Measurements from ENCODE around the gene TEX264.

The TEX264 gene

GRCh38 chr3:51671734-51672475 is 853 bp downstream of the TEX264 start:
- no peak for TF ChIP-seq POLR2AphosphoS5 (IDR thresholded peaks at IDR 0.05; ENCODE audit: low read depth, low read length)
- TF ChIP-seq FOXP2 (optimal IDR thresholded peaks at IDR 0.05; ENCODE audit: borderline replicate concordance, extremely low read depth, extremely low read length, insufficient read depth) = no peak
- TF ChIP-seq TAF1 (IDR thresholded peaks at IDR 0.05; ENCODE audit: borderline replicate concordance, insufficient read depth, low read length) = no peak
- TF ChIP-seq, protein P1, sequence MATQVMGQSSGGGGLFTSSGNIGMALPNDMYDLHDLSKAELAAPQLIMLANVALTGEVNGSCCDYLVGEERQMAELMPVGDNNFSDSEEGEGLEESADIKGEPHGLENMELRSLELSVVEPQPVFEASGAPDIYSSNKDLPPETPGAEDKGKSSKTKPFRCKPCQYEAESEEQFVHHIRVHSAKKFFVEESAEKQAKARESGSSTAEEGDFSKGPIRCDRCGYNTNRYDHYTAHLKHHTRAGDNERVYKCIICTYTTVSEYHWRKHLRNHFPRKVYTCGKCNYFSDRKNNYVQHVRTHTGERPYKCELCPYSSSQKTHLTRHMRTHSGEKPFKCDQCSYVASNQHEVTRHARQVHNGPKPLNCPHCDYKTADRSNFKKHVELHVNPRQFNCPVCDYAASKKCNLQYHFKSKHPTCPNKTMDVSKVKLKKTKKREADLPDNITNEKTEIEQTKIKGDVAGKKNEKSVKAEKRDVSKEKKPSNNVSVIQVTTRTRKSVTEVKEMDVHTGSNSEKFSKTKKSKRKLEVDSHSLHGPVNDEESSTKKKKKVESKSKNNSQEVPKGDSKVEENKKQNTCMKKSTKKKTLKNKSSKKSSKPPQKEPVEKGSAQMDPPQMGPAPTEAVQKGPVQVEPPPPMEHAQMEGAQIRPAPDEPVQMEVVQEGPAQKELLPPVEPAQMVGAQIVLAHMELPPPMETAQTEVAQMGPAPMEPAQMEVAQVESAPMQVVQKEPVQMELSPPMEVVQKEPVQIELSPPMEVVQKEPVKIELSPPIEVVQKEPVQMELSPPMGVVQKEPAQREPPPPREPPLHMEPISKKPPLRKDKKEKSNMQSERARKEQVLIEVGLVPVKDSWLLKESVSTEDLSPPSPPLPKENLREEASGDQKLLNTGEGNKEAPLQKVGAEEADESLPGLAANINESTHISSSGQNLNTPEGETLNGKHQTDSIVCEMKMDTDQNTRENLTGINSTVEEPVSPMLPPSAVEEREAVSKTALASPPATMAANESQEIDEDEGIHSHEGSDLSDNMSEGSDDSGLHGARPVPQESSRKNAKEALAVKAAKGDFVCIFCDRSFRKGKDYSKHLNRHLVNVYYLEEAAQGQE (IDR thresholded peaks at IDR 0.05; ENCODE audit: insufficient read depth in 1 of 2, low read depth in 2 of 2, low read length in 2 of 2) = no peak
- no peak for TF ChIP-seq SIN3A (IDR thresholded peaks at IDR 0.05; ENCODE audit: borderline replicate concordance, insufficient read depth, low read length)

DNA sequence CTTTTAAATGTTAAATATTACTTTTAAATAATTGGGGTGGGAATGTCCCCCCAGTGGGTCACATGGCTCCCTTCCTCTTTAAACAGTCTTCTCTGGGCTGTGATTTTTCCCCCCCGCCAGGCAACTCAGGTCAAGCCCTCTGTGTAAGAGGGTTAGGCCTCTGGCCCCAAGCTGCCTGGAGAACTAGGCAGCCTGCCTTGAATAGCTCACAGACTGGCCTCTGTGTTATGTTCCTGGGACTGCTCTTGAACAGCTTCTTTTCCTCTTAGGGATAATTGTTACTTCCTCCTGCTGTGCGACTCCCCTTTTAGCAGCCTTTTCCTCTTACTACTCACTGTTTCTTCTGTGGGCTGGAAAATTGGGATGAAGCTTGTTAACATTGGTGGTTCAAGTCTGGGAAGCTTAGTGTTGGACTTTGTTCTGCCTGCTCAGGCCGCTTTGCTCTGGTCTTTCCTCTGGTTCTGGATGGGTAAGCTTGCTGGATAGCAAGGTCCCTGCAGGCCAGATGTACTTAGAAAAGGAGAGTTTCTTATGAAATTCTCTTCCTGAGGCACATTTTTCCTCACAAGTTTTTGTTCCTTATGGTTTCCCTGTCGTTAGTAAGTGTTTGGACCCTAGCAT is 2.2 kb downstream of the TEX264 start:
- TF ChIP-seq SIN3A (IDR thresholded peaks at IDR 0.05; ENCODE audit: borderline replicate concordance, insufficient read depth, low read length) (no peak), POLR2AphosphoS5 (IDR thresholded peaks at IDR 0.05; ENCODE audit: low read depth, low read length) (no peak), FOXP2 (optimal IDR thresholded peaks at IDR 0.05; ENCODE audit: borderline replicate concordance, extremely low read depth, extremely low read length, insufficient read depth) (no peak), TAF1 (IDR thresholded peaks at IDR 0.05; ENCODE audit: borderline replicate concordance, insufficient read depth, low read length) (no peak)
- TF ChIP-seq, protein P1 (IDR thresholded peaks at IDR 0.05; ENCODE audit: insufficient read depth in 1 of 2, low read depth in 2 of 2, low read length in 2 of 2) = no peak

DNA sequence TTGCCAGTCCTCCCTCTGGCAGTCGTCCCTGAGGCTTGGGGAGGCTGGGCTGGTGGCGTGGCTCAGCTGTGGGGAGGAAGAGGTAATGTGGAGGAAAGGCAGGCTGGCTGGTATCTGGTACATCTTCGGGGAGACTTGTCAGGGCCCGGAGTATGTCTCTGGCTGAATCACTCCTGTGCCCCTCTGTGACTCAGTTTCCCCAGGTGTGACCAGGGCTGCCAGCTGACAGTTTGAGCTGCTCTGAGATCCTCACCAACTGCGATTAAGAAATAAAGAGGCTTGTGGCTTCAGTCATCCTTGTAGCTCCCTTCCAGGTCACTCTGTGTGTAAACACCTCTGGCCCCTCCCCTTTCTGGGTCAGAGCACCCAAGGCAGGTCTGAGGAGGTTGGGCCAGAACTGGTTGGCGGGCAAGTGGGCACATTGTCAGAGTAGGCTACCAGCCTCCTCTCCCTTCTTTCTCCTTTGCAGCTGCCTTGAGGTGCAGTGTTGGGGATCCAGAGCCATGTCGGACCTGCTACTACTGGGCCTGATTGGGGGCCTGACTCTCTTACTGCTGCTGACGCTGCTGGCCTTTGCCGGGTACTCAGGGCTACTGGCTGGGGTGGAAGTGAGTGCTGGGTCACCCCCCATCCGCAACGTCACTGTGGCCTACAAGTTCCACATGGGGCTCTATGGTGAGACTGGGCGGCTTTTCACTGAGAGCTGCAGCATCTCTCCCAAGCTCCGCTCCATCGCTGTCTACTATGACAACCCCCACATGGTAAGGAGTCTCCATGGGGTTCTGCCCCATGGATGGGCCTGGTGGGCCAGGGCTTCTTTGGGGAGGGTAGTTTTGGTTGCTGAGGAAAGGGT is 3.0 kb downstream of the TEX264 start:
- TF ChIP-seq FOXP2 (optimal IDR thresholded peaks at IDR 0.05; ENCODE audit: borderline replicate concordance, extremely low read depth, extremely low read length, insufficient read depth) (no peak), SIN3A (IDR thresholded peaks at IDR 0.05; ENCODE audit: borderline replicate concordance, insufficient read depth, low read length) (no peak), POLR2AphosphoS5 (IDR thresholded peaks at IDR 0.05; ENCODE audit: low read depth, low read length) (no peak), TAF1 (IDR thresholded peaks at IDR 0.05; ENCODE audit: borderline replicate concordance, insufficient read depth, low read length) (no peak)
- TF ChIP-seq, protein P1 (IDR thresholded peaks at IDR 0.05; ENCODE audit: insufficient read depth in 1 of 2, low read depth in 2 of 2, low read length in 2 of 2) = no peak

DNA sequence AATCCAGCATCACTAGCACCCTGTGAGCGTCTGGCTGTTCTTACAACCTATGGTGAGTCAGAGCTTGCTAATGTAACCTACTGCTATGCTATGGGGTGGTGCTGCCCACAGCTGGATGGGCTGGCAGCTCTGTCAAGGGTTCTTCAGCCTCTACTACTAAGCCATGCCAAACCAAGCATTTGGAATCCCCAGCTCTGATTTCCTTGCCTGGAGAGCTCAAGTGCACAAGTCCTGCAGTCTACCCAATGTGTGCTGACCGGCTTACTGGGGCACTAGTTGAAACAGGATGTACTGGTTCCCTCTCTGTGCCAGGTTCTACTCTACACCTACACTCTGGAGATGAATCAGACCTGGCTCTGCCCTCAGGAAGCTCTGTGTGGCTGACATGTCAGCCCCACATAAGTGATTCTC is 4.2 kb downstream of the TEX264 start:
- TF ChIP-seq, protein P1 (IDR thresholded peaks at IDR 0.05; ENCODE audit: insufficient read depth in 1 of 2, low read depth in 2 of 2, low read length in 2 of 2) = no peak
- TF ChIP-seq FOXP2 (optimal IDR thresholded peaks at IDR 0.05; ENCODE audit: borderline replicate concordance, extremely low read depth, extremely low read length, insufficient read depth) (no peak), POLR2AphosphoS5 (IDR thresholded peaks at IDR 0.05; ENCODE audit: low read depth, low read length) (no peak), SIN3A (IDR thresholded peaks at IDR 0.05; ENCODE audit: borderline replicate concordance, insufficient read depth, low read length) (no peak), TAF1 (IDR thresholded peaks at IDR 0.05; ENCODE audit: borderline replicate concordance, insufficient read depth, low read length) (no peak)
